IMR-90 (cell line): ENCODE results near the gene LTBP2. TPM values are rescaled to one million over a fixed set of nuclear protein-coding genes. Genes with fewer than 3 reads are reported as not detected.

Source experiments
- ATAC-seq: fragments of 200-7000 bp; cut with Tn5 transposase; 2 replicates; pipeline ENCODE4 v1.9.1; 2020; ENCODE audit warnings: low read depth, mild to moderate bottlenecking, moderate library complexity
- BruUV-seq: library from RNA; stranded (reverse); fragments of 400-500 nt; replicated peaks from 2 replicates; lab custom pipeline; 2021; lab: Mats Ljungman, UMichigan
- CTCF ChIA-PET: fragments of 300-600 bp; formaldehyde crosslinking; extraction: SDS; loops from one replicate; lab custom pipeline; 2021; ENCODE audit warnings: antibody characterized with exemption; lab: Yijun Ruan, JAX
- POLR2A ChIA-PET: fragments of 300-600 bp; sonication (Branson Sonifier 250); formaldehyde crosslinking; loops from one replicate; lab custom pipeline; 2022; ENCODE audit warnings: antibody characterized with exemption; ENCODE audit not compliant: unreplicated experiment; lab: Charles Lee
- DNase-seq: peaks from one replicate; pipeline ENCODE4 v3.0.0; 2013
- H2AFZ ChIP-seq: replicated peaks from 2 replicates; pipeline ENCODE3; 2013; ENCODE audit warnings: low read length, mild to moderate bottlenecking; ENCODE audit not compliant: poor library complexity
- H2AK5ac ChIP-seq: 2 replicates; pipeline ENCODE4 v1.6.1; 2013; ENCODE audit warnings: low read depth, low read length, inconsistent platforms
- H2AK9ac ChIP-seq: replicated peaks from 2 replicates; pipeline ENCODE3; 2013; ENCODE audit warnings: mild to moderate bottlenecking, low read depth, low read length, moderate library complexity; ENCODE audit not compliant: poor library complexity
- H2BK120ac ChIP-seq: 2 replicates; pipeline ENCODE4 v1.6.1; 2013; ENCODE audit warnings: low read depth, low read length, inconsistent platforms
- H2BK15ac ChIP-seq: 3 replicates; pipeline ENCODE4 v1.6.1; 2013; ENCODE audit warnings: low read depth, low read length, inconsistent platforms
- H2BK20ac ChIP-seq: 2 replicates; pipeline ENCODE4 v1.6.1; 2013; ENCODE audit warnings: low read depth, mild to moderate bottlenecking, inconsistent platforms, low read length, moderate library complexity
- H2BK5ac ChIP-seq: 2 replicates; pipeline ENCODE4 v1.6.1; 2013; ENCODE audit warnings: mild to moderate bottlenecking, low read depth, low read length, inconsistent platforms; ENCODE audit not compliant: poor library complexity, severe bottlenecking
- H3K14ac ChIP-seq: replicated peaks from 2 replicates; pipeline ENCODE4 v1.6.1; 2013; ENCODE audit warnings: low read depth, low read length, inconsistent platforms
- H3K18ac ChIP-seq: 2 replicates; pipeline ENCODE4 v1.6.1; 2013; ENCODE audit warnings: low read depth, low read length, control low read depth
- H3K23ac ChIP-seq: 2 replicates; pipeline ENCODE4 v1.6.1; 2013; ENCODE audit warnings: low read depth, low read length, inconsistent platforms
- H3K27ac ChIP-seq: 2 replicates; pipeline ENCODE4 v1.5.1; 2013; ENCODE audit warnings: mild to moderate bottlenecking, control low read depth, low read length; ENCODE audit not compliant: insufficient read depth
- H3K27me3 ChIP-seq: 2 replicates; pipeline ENCODE4 v1.6.1; 2013; ENCODE audit warnings: low read length; ENCODE audit not compliant: control insufficient read depth, insufficient read depth
- H3K36me3 ChIP-seq: 2 replicates; pipeline ENCODE4 v1.6.1; 2013; ENCODE audit warnings: low read length, mixed read lengths; ENCODE audit not compliant: control insufficient read depth, insufficient read depth
- H3K4ac ChIP-seq: 2 replicates; pipeline ENCODE4 v1.6.1; 2013; ENCODE audit warnings: low read depth, low read length, inconsistent platforms
- H3K4me1 ChIP-seq: 2 replicates; pipeline ENCODE4 v1.6.1; 2013; ENCODE audit warnings: low read length, mixed read lengths; ENCODE audit not compliant: control insufficient read depth, insufficient read depth
- H3K4me2 ChIP-seq: 2 replicates; pipeline ENCODE4 v1.6.1; 2013; ENCODE audit warnings: low read depth, mild to moderate bottlenecking, control low read depth, low read length, moderate library complexity
- H3K4me3 ChIP-seq: 2 replicates; pipeline ENCODE4 v1.5.1; 2013; ENCODE audit warnings: low read depth, mild to moderate bottlenecking, control low read depth, low read length, moderate library complexity; ENCODE audit not compliant: insufficient read depth
- H3K56ac ChIP-seq: 2 replicates; pipeline ENCODE4 v1.6.1; 2013; ENCODE audit warnings: low read length, inconsistent platforms; ENCODE audit not compliant: insufficient read depth; ENCODE audit errors: extremely low read depth
- H3K79me1 ChIP-seq, 2 experiments: 2 replicates each; pipeline ENCODE4 v1.6.1; 2013; ENCODE audit warnings: low read length in 2 of 2, inconsistent platforms in 1 of 2, low read depth in 1 of 2
- H3K9ac ChIP-seq: 2 replicates; pipeline ENCODE4 v1.6.1; 2013; ENCODE audit warnings: low read depth, low read length, control low read depth
- H3K9me1 ChIP-seq: 2 replicates; pipeline ENCODE4 v1.6.1; 2013; ENCODE audit warnings: low read length, inconsistent platforms; ENCODE audit not compliant: insufficient read depth
- H3K9me3 ChIP-seq: 2 replicates; pipeline ENCODE4 v1.6.1; 2013; ENCODE audit warnings: low read length; ENCODE audit not compliant: control insufficient read depth, insufficient read depth
- H4K20me1 ChIP-seq: 2 replicates; pipeline ENCODE4 v1.6.1; 2013; ENCODE audit warnings: low read length, inconsistent platforms; ENCODE audit not compliant: insufficient read depth
- H4K5ac ChIP-seq: 2 replicates; pipeline ENCODE4 v1.6.1; 2013; ENCODE audit warnings: mild to moderate bottlenecking, low read depth, low read length, control low read depth
- H4K8ac ChIP-seq, 2 experiments: 2 replicates each; pipeline ENCODE4 v1.6.1; 2013; ENCODE audit warnings: low read depth in 2 of 2, low read length in 2 of 2, control low read depth in 1 of 2, inconsistent platforms in 1 of 2
- H4K91ac ChIP-seq: 2 replicates; pipeline ENCODE4 v1.6.1; 2013; ENCODE audit warnings: low read depth, low read length, inconsistent platforms; ENCODE audit not compliant: insufficient read depth
- BHLHE40 ChIP-seq: fragments of 150-350 bp; IDR thresholded peaks from 2 replicates; pipeline ENCODE4 v1.6.1; 2016; ENCODE audit warnings: mild to moderate bottlenecking, low read depth, low read length
- CEBPB ChIP-seq: IDR thresholded peaks from 2 replicates; pipeline ENCODE4 v1.6.1; 2012; ENCODE audit warnings: low read depth, low read length, improper control_type of control experiment
- CHD1 ChIP-seq: IDR thresholded peaks from 2 replicates; pipeline ENCODE4 v1.6.1; 2012; ENCODE audit warnings: low read depth, low read length, improper control_type of control experiment
- CTCF ChIP-seq: conservative IDR thresholded peaks from 2 replicates; pipeline ENCODE4 v1.5.1; 2012; ENCODE audit warnings: mild to moderate bottlenecking, low read depth, low read length, improper control_type of control experiment
- FOS ChIP-seq: fragments of 150-350 bp; IDR thresholded peaks from 2 replicates; pipeline ENCODE4 v1.6.1; 2016; ENCODE audit warnings: low read depth, low read length
- MAZ ChIP-seq: IDR thresholded peaks from 2 replicates; pipeline ENCODE4 v1.6.1; 2012; ENCODE audit warnings: low read depth, mild to moderate bottlenecking, low read length, improper control_type of control experiment, moderate library complexity, borderline replicate concordance
- NFE2L2 ChIP-seq: fragments of 150-350 bp; IDR thresholded peaks from 2 replicates; pipeline ENCODE4 v1.6.1; 2016; ENCODE audit warnings: low read depth, mild to moderate bottlenecking, low read length
- POLR2A ChIP-seq: IDR thresholded peaks from 2 replicates; pipeline ENCODE4 v1.6.1; 2012; ENCODE audit warnings: mild to moderate bottlenecking, low read depth, low read length
- RFX5 ChIP-seq: IDR thresholded peaks from 2 replicates; pipeline ENCODE4 v1.8.0; 2012; ENCODE audit warnings: low read depth, mild to moderate bottlenecking, low read length, moderate library complexity
- SMC3 ChIP-seq: fragments of 150-350 bp; IDR thresholded peaks from 2 replicates; pipeline ENCODE4 v1.6.1; 2016; ENCODE audit warnings: low read depth, mild to moderate bottlenecking, antibody characterized with exemption, low read length, moderate library complexity
- USF2 ChIP-seq: fragments of 150-350 bp; IDR thresholded peaks from 2 replicates; pipeline ENCODE4 v1.6.1; 2017; ENCODE audit warnings: mild to moderate bottlenecking, antibody characterized with exemption, low read length, low read depth
- WGBS, 2 experiments: methylation state at CpG; one replicate each; pipeline versions ENCODE4 v1.1.5 to v1.1.7; 2013; ENCODE audit warnings: missing lambda C conversion rate in 2 of 2; ENCODE audit not compliant: insufficient read length in 1 of 2; ENCODE audit errors: extremely low coverage in 2 of 2; 5-methylcytosine and 5-hydroxymethylcytosine counted together
- dilution Hi-C: fragments of 300-500 bp; cut with HindIII; formaldehyde crosslinking; loops from one replicate; pipeline ENCODE4 v1.14.3; 2018; ENCODE audit warnings: low sequenced_read_pairs; ENCODE audit not compliant: unreplicated experiment
- in situ Hi-C: fragments of 300-500 bp; cut with MboI; formaldehyde crosslinking; loops from 3 replicates; pipeline ENCODE4 v1.14.3; 2019; ENCODE audit warnings: low sequenced_read_pairs, inconsistent platforms, mixed read lengths
- intact Hi-C: fragments of 100-400 bp; cut with micrococcal nuclease; formaldehyde crosslinking; loops from 2 replicates; pipeline ENCODE4 v1.10.0; 2022
- polyA plus RNA-seq, 3 experiments: library from polyadenylated mRNA; depleted of rRNA; stranded (reverse); fragments of >200 nt; gene quantifications; 2 replicates each; pipeline ENCODE4 v1.2.3, GENCODE V29; 2012; ENCODE audit warnings: low replicate concordance in 1 of 3
- total RNA-seq: library from RNA; depleted of rRNA; stranded (reverse); fragments of >200 nt; gene quantifications from 2 replicates; pipeline ENCODE4 v1.2.3, GENCODE V29; 2012

LTBP2 gene
- total and polyA plus RNA-seq, 2 of the 4 experiments (the other 2 are of a cell fraction) = 23.8 to 79.3 TPM

DNA sequence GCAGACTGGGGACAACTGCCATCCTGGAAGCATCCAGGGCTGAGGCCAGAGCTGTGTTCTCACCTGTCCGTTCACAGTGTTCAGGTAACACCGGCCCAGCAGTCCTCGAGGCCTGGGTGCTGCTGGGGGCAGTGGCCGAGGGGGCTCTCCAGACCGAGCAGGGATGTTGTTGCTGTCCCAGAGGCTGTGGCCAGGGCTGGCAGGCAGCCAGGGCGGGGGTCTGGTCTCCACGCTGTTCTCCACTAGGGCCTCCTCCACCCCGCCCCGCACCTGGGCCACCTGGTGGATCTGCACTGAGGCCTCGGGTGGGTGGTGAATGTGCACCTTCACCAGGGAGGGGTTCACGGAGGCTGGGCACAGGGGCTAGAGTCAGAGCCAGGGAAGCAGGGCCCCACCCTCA, 61.0 kb downstream of the LTBP2 start:
- H4K91ac ChIP-seq = no peak overlapping the region
- no peak overlapping the region for H3K18ac ChIP-seq
- H3K9ac ChIP-seq = no peak overlapping the region
- H3K4me2 ChIP-seq = no peak overlapping the region
- in situ Hi-C loops (no loop called here), intact Hi-C loops (no loop called here), dilution Hi-C loops (no loop called here)
- POLR2A ChIA-PET = no interaction called here
- H3K4ac ChIP-seq = no peak overlapping the region; the same call in 1 of the 2 replicates
- peaks cover 20% of the 10 kb centered on the region for H3K9me1 ChIP-seq
- peaks cover 0 to 28% of the 10 kb centered on the region in 2 experiments; a peak in 2 of 4 replicates for H3K79me1 ChIP-seq
- H2BK15ac ChIP-seq = no peak overlapping the region
- no TSS peak for BruUV-seq
- H2BK5ac ChIP-seq = no peak overlapping the region
- 91% methylated on average over 5 of the region's 11 CpGs; no CpG with 5 or more reads in 1 of the 2 experiments for WGBS, 2 experiments
- H3K27me3 ChIP-seq = no peaks in the 10 kb centered on the region
- no peak overlapping the region for H3K56ac ChIP-seq
- peak overlapping the region; percentile 61; the same call in 1 of the 2 replicates for H2AK5ac ChIP-seq
- no peaks in the 10 kb centered on the region for H4K20me1 ChIP-seq
- H2BK20ac ChIP-seq = no peak overlapping the region
- no peak overlapping the region for H2AFZ ChIP-seq
- no peak overlapping the region for H2AK9ac ChIP-seq
- H3K36me3 ChIP-seq = peaks cover 7% of the 10 kb centered on the region; the same call in 1 of the 2 replicates
- no peak overlapping the region for H2BK120ac ChIP-seq
- H4K5ac ChIP-seq = no peak overlapping the region
- H4K8ac ChIP-seq = no peak overlapping the region
- DNase-seq (no peak), ATAC-seq (no peak)
- H3K4me3 ChIP-seq = no peak overlapping the region
- TF ChIP-seq CTCF = no peak
- TF ChIP-seq POLR2A = no peak
- no peak for TF ChIP-seq CEBPB
- no peak for TF ChIP-seq RFX5
- TF ChIP-seq FOS = no peak
- TF ChIP-seq CHD1 = no peak
- TF ChIP-seq USF2 = no peak
- TF ChIP-seq NFE2L2 = no peak
- no peak for TF ChIP-seq SMC3
- TF ChIP-seq BHLHE40 = no peak
- TF ChIP-seq MAZ = no peak
- H3K14ac ChIP-seq = no peak overlapping the region
- no peak overlapping the region for H3K23ac ChIP-seq
- peaks cover 30% of the 10 kb centered on the region for H3K4me1 ChIP-seq
- no peak overlapping the region for H3K27ac ChIP-seq
- CTCF ChIA-PET = no interaction called here
- no peaks in the 10 kb centered on the region for H3K9me3 ChIP-seq
